CD8-positive, alpha-beta memory T cell (primary cell): Measurements from ENCODE around the gene GLCCI1. TPM values are rescaled to one million over a fixed set of nuclear protein-coding genes. Genes with fewer than 3 reads are reported as not detected.

Experiments
- CTCF ChIA-PET: fragments of 350-600 bp; sonication (Branson Sonifier 250); formaldehyde crosslinking; loops from one replicate; lab custom pipeline; 2021; ENCODE audit warnings: antibody characterized with exemption; lab: Charles Lee
- POLR2A ChIA-PET: fragments of 350-600 bp; sonication (Branson Sonifier 250); formaldehyde crosslinking; loops from one replicate; lab custom pipeline; 2021; ENCODE audit warnings: antibody characterized with exemption; lab: Charles Lee
- DNase-seq, 5 donors: peaks; one replicate each; pipeline versions ENCODE4 v3.0.0 to v3.0.0-alpha.2; 2020 to 2022; ENCODE audit warnings: mixed read lengths in 1 of 5
- H3K27ac ChIP-seq: one replicate; pipeline ENCODE4 v1.7.0; 2013; ENCODE audit warnings: low read depth, mild to moderate bottlenecking, low read length, moderate library complexity
- H3K27me3 ChIP-seq: 2 replicates; pipeline ENCODE4 v1.7.0; 2013; ENCODE audit warnings: low read length, mild to moderate bottlenecking; ENCODE audit not compliant: insufficient read depth, poor library complexity, severe bottlenecking
- H3K36me3 ChIP-seq: 2 replicates; pipeline ENCODE4 v1.7.0; 2013; ENCODE audit warnings: mild to moderate bottlenecking, low read length, moderate library complexity; ENCODE audit not compliant: insufficient read depth
- H3K4me1 ChIP-seq: 2 replicates; pipeline ENCODE4 v1.7.0; 2013; ENCODE audit warnings: mild to moderate bottlenecking, low read length, moderate library complexity; ENCODE audit not compliant: insufficient read depth
- H3K4me3 ChIP-seq: 2 replicates; pipeline ENCODE4 v1.7.0; 2013; ENCODE audit warnings: mild to moderate bottlenecking, low read length
- H3K9me3 ChIP-seq: 2 replicates; pipeline ENCODE4 v1.7.0; 2013; ENCODE audit warnings: mild to moderate bottlenecking, low read length
- H3K27ac Mint-ChIP-seq, 8 donors: one replicate each; pipeline ENCODE4 v1.8.0; 2020 to 2021; ENCODE audit warnings: mixed read lengths in 8 of 8, mild to moderate bottlenecking in 6 of 8, inconsistent platforms in 3 of 8, moderate library complexity in 3 of 8
- H3K27me3 Mint-ChIP-seq, 2 donors: one replicate each; pipeline ENCODE4 v1.8.0; 2020 to 2021; ENCODE audit warnings: mixed read lengths in 2 of 2, mild to moderate bottlenecking in 1 of 2, moderate library complexity in 1 of 2
- H3K36me3 Mint-ChIP-seq, 3 donors: one replicate each; pipeline ENCODE4 v1.8.0; 2020 to 2021; ENCODE audit warnings: mixed read lengths in 3 of 3, inconsistent platforms in 1 of 3, mild to moderate bottlenecking in 1 of 3
- H3K4me1 Mint-ChIP-seq, 3 donors: one replicate each; pipeline ENCODE4 v1.8.0; 2020 to 2021; ENCODE audit warnings: mixed read lengths in 3 of 3, inconsistent platforms in 1 of 3, mild to moderate bottlenecking in 1 of 3
- H3K4me3 Mint-ChIP-seq, 7 donors: one replicate each; pipeline ENCODE4 v1.8.0; 2020 to 2021; ENCODE audit warnings: mixed read lengths in 7 of 7, mild to moderate bottlenecking in 6 of 7, moderate library complexity in 4 of 7, inconsistent platforms in 2 of 7
- H3K9me3 Mint-ChIP-seq, 5 donors: one replicate each; pipeline ENCODE4 v1.8.0; 2020 to 2022; ENCODE audit warnings: mixed read lengths in 5 of 5, mild to moderate bottlenecking in 3 of 5, moderate library complexity in 2 of 5, inconsistent platforms in 1 of 5
- polyA plus RNA-seq: library from polyadenylated mRNA; unstranded; fragments of 300-500 nt; fragmentation: Illumina TruSeq; gene quantifications from one replicate; pipeline ENCODE4 v1.2.3, GENCODE V29; 2021
- total RNA-seq, 2 experiments: library from RNA; stranded (reverse); gene quantifications; one replicate each; pipeline ENCODE4 v1.2.3, GENCODE V29; 2021

GLCCI1 gene
- total and polyA plus RNA-seq, 3 experiments from 2014 or later: 9.5 to 29.1 (median 12.9) TPM

- ChIA-PET CTCF (interaction anchor here (0.8 kb wide), 1 partner anchor 69 kb away, joined by 3 read pairs; no protein-coding TSS in a partner anchor), POLR2A (interaction anchor here (1.8 kb wide), 1 partner anchor 48 kb away, joined by 5 read pairs; no protein-coding TSS in a partner anchor)
- no peaks in the 10 kb centered on the region for H3K27me3 Mint-ChIP-seq
- H3K4me1 Mint-ChIP-seq: peaks cover 87 to 99% (median 95%) of the 10 kb centered on the region in 3 donors
- peak overlapping the region; percentile 89 to 99 (median 98) for H3K27ac Mint-ChIP-seq
- peak in 1 of 5 donors; percentile 56 for DNase-seq
- Histone ChIP-seq H3K4me1 (peaks cover 93% of the 10 kb centered on the region), H3K27ac (no peak overlapping the region), H3K9me3 (no peaks in the 10 kb centered on the region), H3K36me3 (no peaks in the 10 kb centered on the region), H3K4me3 (no peak overlapping the region), H3K27me3 (no peaks in the 10 kb centered on the region)
- H3K4me3 Mint-ChIP-seq: peak overlapping the region; percentile 73 to 87 (median 77)
- no peaks in the 10 kb centered on the region for H3K9me3 Mint-ChIP-seq
- no peaks in the 10 kb centered on the region for H3K36me3 Mint-ChIP-seq
Measured at GRCh38 chr7:8128449-8129317, 160.1 kb downstream of the GLCCI1 start.

GRCh38 chr7:8129318-8129659 is 160.7 kb downstream of the GLCCI1 start:
- H3K4me1 Mint-ChIP-seq: peaks cover 92 to 100% (median 100%) of the 10 kb centered on the region in 3 donors
- no peaks in the 10 kb centered on the region for H3K36me3 Mint-ChIP-seq
- POLR2A ChIA-PET: interaction anchor here (1.8 kb wide), 1 partner anchor 47 kb away, joined by 5 read pairs; no protein-coding TSS in a partner anchor
- peaks cover 94% of the 10 kb centered on the region for H3K4me1 ChIP-seq
- no peaks in the 10 kb centered on the region for H3K27me3 Mint-ChIP-seq
- no peaks in the 10 kb centered on the region for H3K9me3 ChIP-seq
- H3K36me3 ChIP-seq: no peaks in the 10 kb centered on the region
- H3K9me3 Mint-ChIP-seq: no peaks in the 10 kb centered on the region
- H3K27me3 ChIP-seq: no peaks in the 10 kb centered on the region
- peak overlapping the region; percentile 37 to 87 (median 77) for H3K4me3 Mint-ChIP-seq
- peak overlapping the region; percentile 89 to 99 (median 98) for H3K27ac Mint-ChIP-seq
- CTCF ChIA-PET: interaction anchor here (2.0 kb wide), 1 partner anchor 61 kb away, joined by 5 read pairs; no protein-coding TSS in a partner anchor
- DNase-seq: peak in 1 of 5 donors; percentile 42
- H3K27ac ChIP-seq: no peak overlapping the region
- no peak overlapping the region for H3K4me3 ChIP-seq

GRCh38 chr7:8130663-8131062 is 162.1 kb downstream of the GLCCI1 start:
- H3K9me3 ChIP-seq: no peaks in the 10 kb centered on the region
- no peaks in the 10 kb centered on the region for H3K27me3 ChIP-seq
- Mint-ChIP-seq H3K27ac (peak overlapping the region; percentile 89 to 100 (median 97)), H3K36me3 (no peaks in the 10 kb centered on the region), H3K27me3 (no peaks in the 10 kb centered on the region), H3K9me3 (no peaks in the 10 kb centered on the region), H3K4me1 (peaks cover 85 to 100% (median 100%) of the 10 kb centered on the region in 3 donors), H3K4me3 (peak overlapping the region in 6 of 7 donors; percentile 8 to 37 (median 18))
- H3K4me1 ChIP-seq: peaks cover 93% of the 10 kb centered on the region
- H3K27ac ChIP-seq: peak overlapping the region; percentile 83
- no peaks in the 10 kb centered on the region for H3K36me3 ChIP-seq
- H3K4me3 ChIP-seq: no peak overlapping the region
- ChIA-PET POLR2A (interaction anchor here (0.5 to 0.6 kb wide), 2 partner anchors 10 to 20 kb away, joined by 3 read pairs; no protein-coding TSS in a partner anchor), CTCF (interaction anchor here (2.0 kb wide), 1 partner anchor 60 kb away, joined by 5 read pairs; no protein-coding TSS in a partner anchor)
- no peak for DNase-seq

GRCh38 chr7:8131694-8132605 is 163.4 kb downstream of the GLCCI1 start:
- H3K27me3 Mint-ChIP-seq: no peaks in the 10 kb centered on the region
- Histone ChIP-seq H3K27ac (peak overlapping the region; percentile 83), H3K4me3 (peak overlapping the region; percentile 41), H3K4me1 (peaks cover 80% of the 10 kb centered on the region), H3K36me3 (no peaks in the 10 kb centered on the region), H3K9me3 (no peaks in the 10 kb centered on the region), H3K27me3 (no peaks in the 10 kb centered on the region)
- DNase-seq: peak; percentile 26 to 77 (median 73)
- CTCF ChIA-PET: interaction anchor here (1.0 to 3.3 kb wide), 3 partner anchors 10 to 24 kb away, joined by 3 to 14 read pairs (median 3); no protein-coding TSS in a partner anchor
- H3K36me3 Mint-ChIP-seq: no peaks in the 10 kb centered on the region
- no peaks in the 10 kb centered on the region for H3K9me3 Mint-ChIP-seq
- POLR2A ChIA-PET: interaction anchor here (0.6 to 1.1 kb wide), 4 partner anchors 16 to 162 kb away, joined by 3 to 4 read pairs (median 4); no protein-coding TSS in a partner anchor
- peaks cover 74 to 98% (median 92%) of the 10 kb centered on the region in 3 donors for H3K4me1 Mint-ChIP-seq
- H3K4me3 Mint-ChIP-seq: peak overlapping the region; percentile 51 to 88 (median 80)
- peak overlapping the region; percentile 89 to 100 (median 97) for H3K27ac Mint-ChIP-seq

- peak overlapping the region in 6 of 7 donors; percentile 38 to 80 (median 68) for H3K4me3 Mint-ChIP-seq
- CTCF ChIA-PET: interaction anchor here (1.1 to 3.3 kb wide), 4 partner anchors 11 to 57 kb away, joined by 3 to 14 read pairs (median 4); no protein-coding TSS in a partner anchor
- H3K4me1 ChIP-seq: peaks cover 66% of the 10 kb centered on the region
Measured at GRCh38 chr7:8133188-8133848, 164.7 kb downstream of the GLCCI1 start.

GRCh38 chr7:8134089-8134733 is 165.6 kb downstream of the GLCCI1 start:
- Mint-ChIP-seq H3K4me3 (peak overlapping the region in 6 of 7 donors; percentile 10 to 61 (median 50)), H3K9me3 (no peaks in the 10 kb centered on the region), H3K27ac (peak overlapping the region; percentile 89 to 100 (median 97)), H3K27me3 (no peaks in the 10 kb centered on the region), H3K4me1 (peaks cover 53 to 77% (median 69%) of the 10 kb centered on the region in 3 donors), H3K36me3 (peaks cover 0 to 4% (median 0%) of the 10 kb centered on the region in 3 donors)
- Histone ChIP-seq H3K27ac (peak overlapping the region; percentile 49), H3K9me3 (no peaks in the 10 kb centered on the region), H3K4me3 (peak overlapping the region; percentile 14), H3K4me1 (peaks cover 57% of the 10 kb centered on the region), H3K36me3 (no peaks in the 10 kb centered on the region), H3K27me3 (no peaks in the 10 kb centered on the region)
- ChIA-PET POLR2A (interaction anchor here (0.8 to 1.4 kb wide), 3 partner anchors 9 to 167 kb away, joined by 3 to 13 read pairs (median 4); no protein-coding TSS in a partner anchor), CTCF (interaction anchor here (1.1 to 3.3 kb wide), 4 partner anchors 8 to 56 kb away, joined by 3 to 14 read pairs (median 5); no protein-coding TSS in a partner anchor)
- peak in 1 of 5 donors; percentile 32 for DNase-seq

More at GRCh38 chr7:8133188-8133848, 164.7 kb downstream of the GLCCI1 start:
- POLR2A ChIA-PET: interaction anchor here (0.7 to 1.4 kb wide), 3 partner anchors 8 to 163 kb away, joined by 4 to 13 read pairs (median 6); no protein-coding TSS in a partner anchor
- H3K4me3 ChIP-seq: peak overlapping the region; percentile 41
- no peaks in the 10 kb centered on the region for H3K9me3 ChIP-seq
- H3K4me1 Mint-ChIP-seq: peaks cover 61 to 84% (median 78%) of the 10 kb centered on the region in 3 donors
- no peak for DNase-seq
- no peaks in the 10 kb centered on the region for H3K9me3 Mint-ChIP-seq
- no peaks in the 10 kb centered on the region for H3K36me3 ChIP-seq
- H3K36me3 Mint-ChIP-seq: peaks cover 0 to 3% (median 0%) of the 10 kb centered on the region in 3 donors
- no peaks in the 10 kb centered on the region for H3K27me3 ChIP-seq
- H3K27me3 Mint-ChIP-seq: no peaks in the 10 kb centered on the region
- H3K27ac ChIP-seq: no peak overlapping the region
- H3K27ac Mint-ChIP-seq: peak overlapping the region; percentile 89 to 100 (median 97)
